Breast epithelium (tissue), 3 donors: ENCODE measurements around the gene PPP2R3B.

Experiments used
- POLR2A ChIP-seq: fragments of 450-650 bp; IDR thresholded peaks from one replicate; pipeline ENCODE4 v1.6.1; 2016; ENCODE audit warnings: antibody characterized with exemption, mild to moderate bottlenecking, moderate library complexity
- TF ChIP-seq, protein P1 (sequence below), 3 donors: fragments of 450-650 bp; IDR thresholded peaks; one replicate each; pipeline ENCODE4 v1.5.1; 2016 to 2017; ENCODE audit warnings: antibody characterized with exemption in 3 of 3, mild to moderate bottlenecking in 3 of 3, moderate library complexity in 3 of 3

DNA sequence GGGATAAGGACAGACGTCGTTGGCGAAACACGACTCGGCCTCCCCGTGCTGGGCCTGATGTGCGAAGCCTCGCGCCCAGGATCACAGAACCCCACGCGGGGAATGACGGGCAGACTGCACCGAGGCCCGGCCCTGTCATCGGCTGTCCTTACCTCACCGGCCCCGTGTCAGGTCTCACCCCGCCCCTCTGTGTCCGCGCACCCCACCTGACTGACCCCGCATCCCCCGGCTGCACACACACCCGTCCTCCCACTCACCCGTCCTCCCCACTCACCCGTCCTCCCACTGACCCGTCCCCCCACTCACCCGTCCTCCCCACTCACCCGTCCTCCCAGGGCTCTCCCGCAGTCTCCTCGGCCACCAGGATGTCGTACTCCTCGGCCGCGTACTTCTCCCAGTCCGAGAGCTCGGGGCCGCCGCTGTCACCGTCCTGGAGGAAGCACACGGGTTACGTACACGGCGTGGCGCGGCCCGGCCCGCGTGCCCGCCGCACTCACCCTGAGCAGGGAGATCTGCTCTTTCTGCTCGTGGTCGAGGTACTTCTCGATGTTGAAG, 48.3 kb downstream of the PPP2R3B start:
- TF ChIP-seq, protein P1, sequence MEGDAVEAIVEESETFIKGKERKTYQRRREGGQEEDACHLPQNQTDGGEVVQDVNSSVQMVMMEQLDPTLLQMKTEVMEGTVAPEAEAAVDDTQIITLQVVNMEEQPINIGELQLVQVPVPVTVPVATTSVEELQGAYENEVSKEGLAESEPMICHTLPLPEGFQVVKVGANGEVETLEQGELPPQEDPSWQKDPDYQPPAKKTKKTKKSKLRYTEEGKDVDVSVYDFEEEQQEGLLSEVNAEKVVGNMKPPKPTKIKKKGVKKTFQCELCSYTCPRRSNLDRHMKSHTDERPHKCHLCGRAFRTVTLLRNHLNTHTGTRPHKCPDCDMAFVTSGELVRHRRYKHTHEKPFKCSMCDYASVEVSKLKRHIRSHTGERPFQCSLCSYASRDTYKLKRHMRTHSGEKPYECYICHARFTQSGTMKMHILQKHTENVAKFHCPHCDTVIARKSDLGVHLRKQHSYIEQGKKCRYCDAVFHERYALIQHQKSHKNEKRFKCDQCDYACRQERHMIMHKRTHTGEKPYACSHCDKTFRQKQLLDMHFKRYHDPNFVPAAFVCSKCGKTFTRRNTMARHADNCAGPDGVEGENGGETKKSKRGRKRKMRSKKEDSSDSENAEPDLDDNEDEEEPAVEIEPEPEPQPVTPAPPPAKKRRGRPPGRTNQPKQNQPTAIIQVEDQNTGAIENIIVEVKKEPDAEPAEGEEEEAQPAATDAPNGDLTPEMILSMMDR (IDR thresholded peaks at IDR 0.05): no peak
- TF ChIP-seq POLR2A: no peak
